Erythroblast (primary cell): ENCODE measurements around the gene PBRM1.

Experiments
- GATA1 ChIP-seq: IDR thresholded peaks from 2 replicates; pipeline ENCODE4 v1.6.1; 2011; ENCODE audit warnings: low read depth, mild to moderate bottlenecking, control low read depth, low read length, moderate library complexity
- POLR2A ChIP-seq: IDR thresholded peaks from 2 replicates; pipeline ENCODE4 v1.6.1; 2011; ENCODE audit warnings: mild to moderate bottlenecking, low read length

DNA sequence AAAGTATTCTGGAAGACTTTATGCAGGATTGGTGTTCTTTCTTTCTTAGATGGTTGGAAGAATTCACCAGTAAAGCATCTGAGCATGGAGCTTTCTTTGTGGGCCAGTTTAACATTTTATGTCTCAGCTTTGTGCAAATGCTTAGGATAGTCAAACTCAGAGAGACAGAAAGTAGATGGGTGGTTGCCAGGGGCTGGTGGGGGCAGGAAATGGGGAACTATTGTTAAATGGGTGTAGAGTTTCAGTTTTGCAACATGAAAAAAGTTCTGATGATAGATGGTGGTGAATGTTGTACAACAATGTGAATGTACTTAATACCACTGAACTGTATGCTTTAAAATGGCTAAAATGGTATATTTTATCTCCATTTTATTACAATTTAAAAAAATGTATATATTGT, 45.0 kb upstream of the PBRM1 start:
- TF ChIP-seq POLR2A (no peak), GATA1 (no peak)
